ENCODE measurements around the gene AURKB.

The AURKB gene

DNA sequence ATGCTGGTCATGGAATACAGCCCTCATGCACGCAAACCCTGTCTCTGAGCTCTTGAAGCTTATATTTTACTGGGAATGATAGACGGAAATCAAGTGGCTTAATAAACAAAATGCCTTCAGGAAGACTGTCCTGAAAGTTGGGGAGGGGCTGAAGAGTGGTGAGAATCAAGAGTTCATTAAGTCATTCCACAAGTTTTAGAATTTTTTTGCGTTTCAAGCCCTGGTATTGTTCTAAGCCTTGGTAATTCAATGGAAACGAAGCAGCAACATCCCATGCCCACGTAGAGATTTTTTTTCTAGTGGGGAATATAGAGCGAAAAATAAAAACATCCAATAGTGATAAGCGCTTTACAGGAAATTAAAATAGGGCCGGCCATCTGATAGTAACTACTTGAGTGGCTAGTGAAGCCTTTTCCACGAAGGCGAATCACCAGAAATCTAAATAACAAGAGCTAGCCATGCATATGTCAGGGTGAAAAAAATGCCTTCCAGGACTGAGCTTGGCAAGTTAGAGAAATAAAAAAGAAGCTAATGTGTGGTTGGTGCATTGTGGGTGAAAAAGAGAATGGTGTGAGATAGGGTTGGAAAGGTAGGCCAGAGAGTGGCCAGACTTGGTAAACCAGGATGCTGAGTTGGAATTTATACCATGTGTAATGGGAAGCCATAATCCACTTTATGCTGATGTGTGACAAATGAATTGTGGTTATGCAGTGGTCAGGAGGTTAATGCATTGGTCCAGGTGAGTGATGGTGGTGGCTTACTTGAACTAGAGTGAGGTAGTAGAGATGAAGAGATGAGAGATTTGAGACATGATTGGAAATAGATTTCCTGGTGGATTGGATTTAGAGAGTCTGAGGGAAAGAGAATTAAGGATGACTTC is 39.5 kb upstream of the AURKB start:
- peak overlapping the region; percentile 79 for H3K4me3 ChIP-seq (ENCODE audit: low read depth, low read length)
- TF ChIP-seq, protein P1, sequence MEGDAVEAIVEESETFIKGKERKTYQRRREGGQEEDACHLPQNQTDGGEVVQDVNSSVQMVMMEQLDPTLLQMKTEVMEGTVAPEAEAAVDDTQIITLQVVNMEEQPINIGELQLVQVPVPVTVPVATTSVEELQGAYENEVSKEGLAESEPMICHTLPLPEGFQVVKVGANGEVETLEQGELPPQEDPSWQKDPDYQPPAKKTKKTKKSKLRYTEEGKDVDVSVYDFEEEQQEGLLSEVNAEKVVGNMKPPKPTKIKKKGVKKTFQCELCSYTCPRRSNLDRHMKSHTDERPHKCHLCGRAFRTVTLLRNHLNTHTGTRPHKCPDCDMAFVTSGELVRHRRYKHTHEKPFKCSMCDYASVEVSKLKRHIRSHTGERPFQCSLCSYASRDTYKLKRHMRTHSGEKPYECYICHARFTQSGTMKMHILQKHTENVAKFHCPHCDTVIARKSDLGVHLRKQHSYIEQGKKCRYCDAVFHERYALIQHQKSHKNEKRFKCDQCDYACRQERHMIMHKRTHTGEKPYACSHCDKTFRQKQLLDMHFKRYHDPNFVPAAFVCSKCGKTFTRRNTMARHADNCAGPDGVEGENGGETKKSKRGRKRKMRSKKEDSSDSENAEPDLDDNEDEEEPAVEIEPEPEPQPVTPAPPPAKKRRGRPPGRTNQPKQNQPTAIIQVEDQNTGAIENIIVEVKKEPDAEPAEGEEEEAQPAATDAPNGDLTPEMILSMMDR (IDR thresholded peaks at IDR 0.05; ENCODE audit: control insufficient read depth, extremely low read depth, insufficient read depth) = no peak
- no peak for DNase-seq (ENCODE audit: low read depth)

DNA sequence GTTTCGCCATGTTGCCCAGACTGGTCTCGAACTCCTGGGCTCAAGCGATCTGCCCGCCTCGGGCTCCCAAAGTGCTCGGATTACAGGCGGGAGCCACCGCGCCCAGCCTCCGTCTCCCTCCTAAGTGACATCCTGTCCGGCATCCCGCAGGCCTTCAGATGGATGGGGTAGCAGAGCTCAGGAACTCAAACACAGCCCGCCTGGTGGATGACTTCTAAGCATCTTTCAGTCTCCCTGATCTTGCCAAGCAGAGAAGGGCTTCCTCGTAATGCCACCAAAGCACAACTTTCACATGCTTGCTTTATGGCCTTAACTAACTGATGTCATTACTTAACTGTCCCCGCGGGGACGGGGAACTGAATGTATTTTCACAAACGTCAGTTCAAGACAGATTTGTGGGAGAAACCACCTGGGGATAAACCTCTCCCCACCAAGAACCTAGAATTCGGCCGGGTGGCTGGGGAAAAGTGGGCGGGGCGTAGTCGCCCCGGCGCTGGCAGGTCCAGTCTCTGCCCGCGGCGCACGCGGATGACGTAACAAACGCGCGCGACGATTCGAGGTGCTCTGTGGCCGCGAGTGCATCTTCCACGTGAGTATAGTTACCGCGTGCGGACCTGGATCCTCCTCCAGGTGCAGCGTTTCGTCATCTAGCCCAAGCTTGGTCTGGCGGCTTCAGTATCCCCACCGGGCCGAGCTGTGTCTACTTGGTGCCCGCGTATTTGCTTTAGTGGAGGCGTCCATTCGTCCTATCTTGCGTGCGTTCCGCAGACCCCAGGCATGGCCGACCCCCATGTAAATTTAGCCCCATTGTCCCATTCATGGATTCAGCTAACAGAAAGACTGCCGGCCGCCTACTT is 38.6 kb upstream of the AURKB start, which contains the start of gene PFAS:
Gene PFAS, plus strand, starts transcription at position 539 of the 857 bp plus-strand sequence. CDS start 4,649 bp downstream, outside the sequence.
- H3K4me3 ChIP-seq (ENCODE audit: low read depth, low read length) = peak within 1 kb of the TSS; percentile 79
- TF ChIP-seq, protein P1 (IDR thresholded peaks at IDR 0.05; ENCODE audit: control insufficient read depth, extremely low read depth, insufficient read depth) = no peak
- peak; percentile 84 for DNase-seq (ENCODE audit: low read depth)

DNA sequence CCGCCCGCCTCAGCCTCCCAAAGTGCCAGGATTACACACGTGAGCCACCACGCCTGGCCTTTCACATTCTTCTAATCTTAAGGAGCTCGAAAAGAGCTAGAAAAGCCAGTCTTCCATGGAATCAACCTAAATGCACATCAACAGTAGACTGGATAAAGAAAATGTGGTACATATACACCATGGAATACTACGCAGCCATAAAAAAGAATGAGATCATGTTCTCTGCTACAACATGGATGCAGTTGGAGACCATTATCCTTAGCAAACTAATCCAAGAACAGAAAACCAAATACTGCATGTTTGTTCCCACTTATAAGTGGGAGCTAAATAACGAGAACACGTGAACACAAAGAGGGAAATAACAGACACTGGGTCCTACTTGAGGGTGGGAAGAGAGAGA is 34.4 kb upstream of the AURKB start:
- no peak overlapping the region for H3K4me3 ChIP-seq (ENCODE audit: low read depth, low read length)
- DNase-seq (ENCODE audit: low read depth) = no peak
- TF ChIP-seq, protein P1 (IDR thresholded peaks at IDR 0.05; ENCODE audit: control insufficient read depth, extremely low read depth, insufficient read depth) = no peak

DNA sequence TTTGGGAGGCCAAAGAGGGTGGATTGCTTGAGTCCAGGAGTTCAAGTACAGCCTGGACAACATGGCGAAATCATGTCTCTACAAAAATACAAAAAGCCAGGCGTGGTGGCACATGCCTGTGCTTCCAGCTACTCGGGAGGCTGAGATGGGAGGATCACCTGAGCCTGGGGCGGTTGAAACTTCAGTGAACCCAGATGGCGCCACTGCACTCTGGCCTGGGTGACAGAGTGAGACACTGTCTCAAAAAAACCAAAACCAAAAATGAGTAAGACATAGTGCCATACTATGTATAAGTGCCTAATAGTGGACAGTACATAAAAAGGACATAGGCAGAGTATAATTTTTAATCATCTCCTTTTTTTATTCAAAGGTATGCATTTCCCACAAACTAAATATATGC is 33.5 kb upstream of the AURKB start:
- no peak for DNase-seq (ENCODE audit: low read depth)
- TF ChIP-seq, protein P1 (IDR thresholded peaks at IDR 0.05; ENCODE audit: control insufficient read depth, extremely low read depth, insufficient read depth) = no peak
- no peak overlapping the region for H3K4me3 ChIP-seq (ENCODE audit: low read depth, low read length)

DNA sequence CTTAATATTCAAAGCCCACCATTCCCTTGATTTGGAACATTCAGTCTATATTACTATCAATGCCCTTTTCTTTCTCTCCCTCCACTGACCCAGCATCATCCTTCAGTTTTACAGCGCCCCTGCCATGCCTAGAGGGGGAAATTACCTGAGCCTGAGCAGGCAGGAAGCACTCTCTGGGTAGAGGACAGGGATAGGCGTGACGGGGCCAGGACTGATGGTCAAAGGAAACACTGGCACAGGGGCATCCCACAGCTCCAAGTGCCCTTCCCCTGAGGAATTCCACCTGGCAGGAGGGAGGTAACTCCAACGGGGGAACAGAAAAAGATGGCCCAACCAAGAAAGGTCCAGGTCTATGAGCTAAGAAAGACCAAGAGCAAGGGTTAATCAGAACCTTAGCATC is 27.5 kb upstream of the AURKB start:
- TF ChIP-seq, protein P1 (IDR thresholded peaks at IDR 0.05; ENCODE audit: control insufficient read depth, extremely low read depth, insufficient read depth) = no peak
- no peak for DNase-seq (ENCODE audit: low read depth)
- H3K4me3 ChIP-seq (ENCODE audit: low read depth, low read length) = peak overlapping the region; percentile 18; the same call in 1 of the 2 replicates

DNA sequence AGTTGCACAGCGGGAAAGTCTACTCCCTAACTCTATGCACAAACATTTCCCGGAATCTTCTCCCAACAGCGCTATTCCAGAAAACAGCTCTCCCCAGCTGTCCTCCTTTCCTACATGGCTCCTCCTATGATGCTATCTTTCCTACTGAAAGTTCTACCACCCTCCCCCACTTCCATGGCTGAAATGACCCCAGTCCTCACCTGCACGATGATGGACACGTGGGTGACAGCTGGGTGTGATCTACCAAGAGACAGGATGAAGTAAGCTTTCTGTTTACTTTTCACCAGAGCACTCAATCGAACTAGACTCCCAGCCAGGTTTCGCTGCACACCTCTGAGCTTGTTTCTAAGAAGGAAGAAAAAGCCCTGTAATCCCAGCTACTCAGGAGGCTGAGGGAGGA is 26.8 kb upstream of the AURKB start:
- H3K4me3 ChIP-seq (ENCODE audit: low read depth, low read length) = peak overlapping the region; percentile 18
- TF ChIP-seq, protein P1 (IDR thresholded peaks at IDR 0.05; ENCODE audit: control insufficient read depth, extremely low read depth, insufficient read depth) = no peak
- peak; percentile 91 for DNase-seq (ENCODE audit: low read depth)
